ENCODE data around the gene RNF11. TPM values are rescaled to one million over a fixed set of nuclear protein-coding genes. Genes with fewer than 3 reads are reported as not detected.

The RNF11 gene
- total RNA-seq, 1 experiment from 2014 or later, result 85.1 TPM

GRCh38 chr1:51295926-51296325 lies 59.9 kb downstream of the RNF11 start:
- DNase-seq (ENCODE audit: low read depth), result no peak

GRCh38 chr1:51296383-51297357 lies 60.6 kb downstream of the RNF11 start:
- peak; percentile 87 for DNase-seq (ENCODE audit: low read depth)

GRCh38 chr1:51297401-51298321 lies 61.6 kb downstream of the RNF11 start:
- DNase-seq (ENCODE audit: low read depth), result no peak

GRCh38 chr1:51298322-51298705 lies 62.2 kb downstream of the RNF11 start:
- DNase-seq (ENCODE audit: low read depth), result no peak

GRCh38 chr1:51299185-51299885 lies 63.3 kb downstream of the RNF11 start:
- no peak for DNase-seq (ENCODE audit: low read depth)

DNA sequence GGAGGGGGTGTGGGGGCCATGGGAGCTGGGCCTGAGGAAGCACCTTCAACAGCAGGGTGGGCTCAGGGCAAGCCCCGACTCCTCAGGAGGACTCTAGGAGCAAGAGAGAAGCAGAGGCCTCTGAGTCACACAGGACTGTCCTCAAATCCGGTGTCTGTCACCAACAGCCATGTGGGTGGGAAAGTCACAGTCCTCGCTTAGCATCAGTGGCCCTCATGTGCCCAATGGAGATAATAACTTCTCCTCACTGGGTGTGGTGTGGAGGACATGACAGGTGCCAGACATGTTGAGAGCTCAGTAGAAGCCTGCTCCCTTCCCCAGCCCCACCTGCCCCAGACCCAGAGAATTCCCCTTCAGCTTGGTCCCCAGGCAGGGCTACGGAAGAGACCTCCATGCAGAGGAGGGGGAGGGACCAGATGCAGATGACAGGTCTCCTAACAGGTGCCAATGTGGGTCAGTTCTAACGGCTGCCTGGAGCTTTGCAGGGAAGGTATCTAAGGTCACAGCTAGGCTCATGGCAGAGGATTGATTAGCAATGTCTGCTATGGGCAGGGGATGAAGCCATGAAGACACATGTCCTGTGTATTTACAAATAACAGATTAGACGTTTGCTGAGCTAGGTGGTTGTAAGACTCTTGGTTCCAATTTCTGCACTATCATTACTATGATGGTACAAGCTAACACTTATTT lies 64.1 kb downstream of the RNF11 start:
- no peak for DNase-seq (ENCODE audit: low read depth)

DNA sequence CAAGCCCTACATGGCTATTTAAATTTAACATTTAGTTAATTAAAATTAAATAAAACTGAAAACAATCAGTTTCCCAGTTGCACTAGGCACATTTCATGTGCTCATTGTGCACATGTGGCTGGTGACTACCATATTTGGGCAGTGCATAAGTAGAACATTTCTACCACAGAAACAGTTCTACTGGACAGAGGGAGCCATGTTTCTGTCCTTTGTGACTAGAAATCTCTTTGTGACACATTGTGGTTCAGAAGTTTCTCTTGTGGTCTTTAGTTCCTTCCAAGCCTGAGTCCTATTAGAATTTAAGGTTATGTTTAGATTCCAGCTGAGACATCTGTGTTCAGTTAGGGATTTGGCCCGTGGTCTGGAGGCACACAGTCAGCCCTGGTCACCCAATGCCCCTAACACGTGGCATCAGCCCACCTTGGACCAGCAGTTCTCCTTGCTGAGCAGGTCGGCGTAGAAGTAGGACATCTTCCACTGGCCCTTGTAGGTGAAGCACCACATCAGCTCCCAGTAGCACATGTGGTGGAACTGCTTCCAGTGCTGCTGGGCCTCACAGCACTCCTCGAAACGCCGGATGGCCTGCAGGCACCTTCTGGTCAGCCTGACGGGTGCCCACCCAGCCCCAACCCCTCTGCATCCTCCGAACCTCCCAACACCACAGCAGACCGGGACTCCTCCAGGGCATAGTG lies 65.2 kb downstream of the RNF11 start:
- DNase-seq (ENCODE audit: low read depth), result no peak

DNA sequence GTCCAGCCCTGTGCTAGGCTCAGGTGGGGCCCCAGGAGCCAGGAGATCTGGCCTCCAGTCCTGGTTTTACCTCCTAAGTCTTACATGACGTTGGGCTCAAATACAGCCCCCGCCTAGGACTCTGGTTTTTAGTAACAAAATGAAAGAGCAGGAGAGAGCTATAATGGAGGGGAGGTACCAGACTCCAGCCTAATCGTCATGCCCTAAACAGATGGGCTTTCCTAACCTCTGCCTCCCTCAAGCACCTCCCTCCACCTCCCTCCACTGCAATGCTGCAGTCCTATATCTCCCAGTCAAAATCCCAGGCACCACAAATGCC lies 65.7 kb downstream of the RNF11 start:
- DNase-seq (ENCODE audit: low read depth), result no peak

GRCh38 chr1:51302270-51302669 lies 66.2 kb downstream of the RNF11 start:
- DNase-seq (ENCODE audit: low read depth), result no peak

GRCh38 chr1:51302746-51303145 lies 66.7 kb downstream of the RNF11 start:
- DNase-seq (ENCODE audit: low read depth), result no peak

DNA sequence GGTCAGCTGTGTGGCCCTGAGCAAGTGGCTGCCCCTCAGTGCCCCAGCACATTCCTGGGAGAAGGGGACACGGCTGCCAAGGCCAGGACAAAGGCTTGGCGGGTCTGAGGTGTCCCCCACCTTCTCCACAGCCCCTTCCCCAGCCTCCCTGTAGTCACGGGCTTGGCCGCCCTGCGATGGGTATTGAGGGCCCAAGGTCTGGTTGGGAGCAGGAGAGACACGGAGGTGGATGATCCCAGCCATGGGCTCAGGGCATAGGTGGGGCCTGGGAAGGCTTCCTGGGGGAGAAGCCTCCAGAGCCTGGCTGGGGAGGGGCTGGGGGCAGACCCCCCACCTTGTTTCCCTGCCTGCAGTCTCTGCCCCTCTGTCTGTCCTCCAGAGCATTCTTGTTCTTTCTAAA lies 67.2 kb downstream of the RNF11 start:
- DNase-seq (ENCODE audit: low read depth), result no peak

- DNase-seq (ENCODE audit: low read depth), result peak; percentile 79
Measured at GRCh38 chr1:51303751-51304251, 67.7 kb downstream of the RNF11 start.

GRCh38 chr1:51304360-51304759 lies 68.3 kb downstream of the RNF11 start:
- DNase-seq (ENCODE audit: low read depth), result no peak

DNA sequence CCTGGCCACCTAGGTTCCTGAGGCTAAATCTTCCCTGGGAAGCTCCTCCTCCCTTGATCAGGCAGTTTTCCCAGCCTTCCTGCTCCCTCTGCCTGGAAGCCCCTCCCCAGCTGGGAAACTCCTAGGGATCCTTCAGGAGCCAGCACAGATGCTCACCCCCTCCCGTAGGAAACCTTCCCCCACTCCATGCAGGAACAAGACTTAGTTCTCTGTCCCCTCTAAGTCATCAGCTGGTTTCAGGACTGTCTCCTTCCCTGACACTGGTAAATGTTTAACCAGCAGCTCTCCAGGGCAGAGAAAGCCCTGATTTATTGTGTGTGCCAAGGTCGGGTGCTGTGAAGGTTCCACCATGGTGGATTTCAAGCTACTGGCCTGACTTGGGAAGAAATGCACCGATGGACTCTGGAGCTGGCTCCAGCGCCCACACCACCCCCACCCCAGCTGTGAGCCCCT lies 69.3 kb downstream of the RNF11 start:
- no peak for DNase-seq (ENCODE audit: low read depth)

GRCh38 chr1:51306950-51307349 lies 70.9 kb downstream of the RNF11 start:
- DNase-seq (ENCODE audit: low read depth), result no peak

DNA sequence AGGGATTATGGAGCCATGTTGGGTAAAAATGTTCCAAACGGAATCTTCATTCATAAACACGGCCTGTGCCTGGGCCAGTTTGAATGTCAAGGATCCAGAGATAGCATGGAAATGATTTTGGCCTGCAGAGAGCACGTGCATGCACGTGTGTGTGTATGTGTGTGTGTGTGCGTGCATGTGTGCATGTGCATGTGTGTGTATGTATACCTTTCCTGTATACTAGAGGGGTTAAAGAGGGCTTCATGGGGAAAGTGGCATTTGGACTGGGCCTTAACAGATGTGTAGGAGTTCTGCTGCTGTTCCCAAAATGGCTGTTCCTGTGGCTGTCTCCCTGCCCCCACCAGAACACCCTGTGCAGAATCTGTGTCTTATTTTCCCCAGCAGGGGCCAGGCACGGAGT lies 72.6 kb downstream of the RNF11 start:
- no peak for DNase-seq (ENCODE audit: low read depth)

- no peak for DNase-seq (ENCODE audit: low read depth)
Measured at GRCh38 chr1:51309291-51309690, 73.2 kb downstream of the RNF11 start.

DNA sequence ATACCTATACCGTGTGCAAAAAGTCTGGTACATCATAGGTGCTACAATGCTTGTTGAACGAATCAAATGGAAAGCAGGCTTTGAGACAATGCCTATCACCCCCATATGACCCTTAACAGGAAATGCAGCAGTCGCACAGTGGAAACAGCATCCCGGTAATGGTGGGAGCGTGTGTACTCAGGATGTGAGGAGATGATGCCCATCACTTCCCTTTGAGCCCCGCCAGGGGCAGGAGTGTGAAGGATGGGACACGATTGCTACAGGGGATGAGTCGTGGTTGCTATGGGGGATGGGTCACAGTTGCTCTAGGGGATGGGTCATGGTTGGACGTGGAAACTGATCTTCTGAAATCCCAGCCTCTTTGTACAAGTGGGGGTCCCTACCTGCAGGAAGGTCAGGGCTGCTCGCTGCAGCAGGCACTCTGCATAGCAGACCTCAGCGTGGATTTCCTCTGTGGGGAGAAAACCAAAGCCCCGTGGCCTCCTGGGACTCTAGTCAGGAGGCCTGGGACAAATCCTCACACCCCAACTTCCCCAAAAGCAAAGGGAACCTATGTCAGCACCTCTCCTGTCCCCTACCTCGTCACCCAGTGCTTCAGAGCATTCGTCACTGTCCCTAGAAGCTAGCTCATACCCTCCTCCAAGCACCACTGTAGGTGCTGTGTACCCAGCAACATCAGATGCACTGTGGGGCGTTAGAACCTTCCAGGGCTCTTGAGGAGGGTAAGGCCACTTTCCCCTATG lies 75.0 kb downstream of the RNF11 start:
- no peak for DNase-seq (ENCODE audit: low read depth)

- DNase-seq (ENCODE audit: low read depth), result no peak
Measured at GRCh38 chr1:51311826-51312225, 75.8 kb downstream of the RNF11 start.

- no peak for DNase-seq (ENCODE audit: low read depth)
Measured at GRCh38 chr1:51312718-51313117, 76.6 kb downstream of the RNF11 start.
